DMS53 treated with DMSO at 0.1 percent for 48 hours (cell line): Measurements from ENCODE around the gene ABCA5.

Experiments
- DNase-seq: peaks from one replicate; lab custom pipeline; 2025; ENCODE audit not compliant: unreplicated experiment; lab: John Stamatoyannopoulos, UW

The ABCA5 gene, protein sequence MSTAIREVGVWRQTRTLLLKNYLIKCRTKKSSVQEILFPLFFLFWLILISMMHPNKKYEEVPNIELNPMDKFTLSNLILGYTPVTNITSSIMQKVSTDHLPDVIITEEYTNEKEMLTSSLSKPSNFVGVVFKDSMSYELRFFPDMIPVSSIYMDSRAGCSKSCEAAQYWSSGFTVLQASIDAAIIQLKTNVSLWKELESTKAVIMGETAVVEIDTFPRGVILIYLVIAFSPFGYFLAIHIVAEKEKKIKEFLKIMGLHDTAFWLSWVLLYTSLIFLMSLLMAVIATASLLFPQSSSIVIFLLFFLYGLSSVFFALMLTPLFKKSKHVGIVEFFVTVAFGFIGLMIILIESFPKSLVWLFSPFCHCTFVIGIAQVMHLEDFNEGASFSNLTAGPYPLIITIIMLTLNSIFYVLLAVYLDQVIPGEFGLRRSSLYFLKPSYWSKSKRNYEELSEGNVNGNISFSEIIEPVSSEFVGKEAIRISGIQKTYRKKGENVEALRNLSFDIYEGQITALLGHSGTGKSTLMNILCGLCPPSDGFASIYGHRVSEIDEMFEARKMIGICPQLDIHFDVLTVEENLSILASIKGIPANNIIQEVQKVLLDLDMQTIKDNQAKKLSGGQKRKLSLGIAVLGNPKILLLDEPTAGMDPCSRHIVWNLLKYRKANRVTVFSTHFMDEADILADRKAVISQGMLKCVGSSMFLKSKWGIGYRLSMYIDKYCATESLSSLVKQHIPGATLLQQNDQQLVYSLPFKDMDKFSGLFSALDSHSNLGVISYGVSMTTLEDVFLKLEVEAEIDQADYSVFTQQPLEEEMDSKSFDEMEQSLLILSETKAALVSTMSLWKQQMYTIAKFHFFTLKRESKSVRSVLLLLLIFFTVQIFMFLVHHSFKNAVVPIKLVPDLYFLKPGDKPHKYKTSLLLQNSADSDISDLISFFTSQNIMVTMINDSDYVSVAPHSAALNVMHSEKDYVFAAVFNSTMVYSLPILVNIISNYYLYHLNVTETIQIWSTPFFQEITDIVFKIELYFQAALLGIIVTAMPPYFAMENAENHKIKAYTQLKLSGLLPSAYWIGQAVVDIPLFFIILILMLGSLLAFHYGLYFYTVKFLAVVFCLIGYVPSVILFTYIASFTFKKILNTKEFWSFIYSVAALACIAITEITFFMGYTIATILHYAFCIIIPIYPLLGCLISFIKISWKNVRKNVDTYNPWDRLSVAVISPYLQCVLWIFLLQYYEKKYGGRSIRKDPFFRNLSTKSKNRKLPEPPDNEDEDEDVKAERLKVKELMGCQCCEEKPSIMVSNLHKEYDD (N-terminal part only)

DNA sequence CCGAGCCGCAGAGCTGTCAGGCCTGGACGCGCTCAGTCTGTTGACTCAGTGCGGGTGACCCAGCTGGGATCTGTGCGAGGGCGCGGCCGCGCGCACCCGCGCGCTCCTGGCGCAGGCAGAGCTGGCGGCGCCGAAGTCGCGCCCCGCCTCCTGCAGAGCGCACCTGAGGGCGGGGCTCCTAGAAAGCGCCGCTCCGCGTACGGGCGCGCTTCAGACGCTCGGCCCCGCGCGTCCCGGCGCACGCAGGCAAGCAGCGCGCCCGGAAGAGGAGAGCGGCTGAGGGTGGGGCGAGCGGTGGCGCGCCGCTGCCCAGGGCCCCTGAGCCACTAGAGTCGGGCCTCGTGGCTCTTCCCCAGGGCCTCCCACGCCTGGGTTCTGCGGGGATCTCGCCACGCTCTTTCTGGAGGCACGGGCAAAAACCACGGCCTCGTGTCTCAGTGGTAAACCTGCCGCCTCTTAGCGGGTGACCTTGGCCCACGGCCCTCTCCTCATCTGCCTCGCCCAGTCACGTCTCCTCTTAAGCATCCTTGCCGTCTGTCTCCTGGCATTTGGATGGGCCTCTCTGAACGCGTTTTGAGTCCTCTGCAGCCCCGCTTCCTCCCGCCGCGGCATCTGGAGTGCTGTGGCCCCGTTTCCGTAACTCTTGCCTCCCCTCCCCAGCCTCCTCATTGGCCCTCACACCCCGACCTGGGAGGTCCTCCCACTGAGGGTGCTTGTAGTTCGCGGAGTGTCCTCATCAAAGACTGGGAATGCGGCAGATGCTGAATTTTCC, at the start of gene ABCA5:
Gene ABCA5, minus strand, starts transcription at position 74 of the 772 bp plus-strand sequence. CDS start 12,718 bp downstream, outside the sequence.
- DNase-seq: peak; percentile 94

DNA sequence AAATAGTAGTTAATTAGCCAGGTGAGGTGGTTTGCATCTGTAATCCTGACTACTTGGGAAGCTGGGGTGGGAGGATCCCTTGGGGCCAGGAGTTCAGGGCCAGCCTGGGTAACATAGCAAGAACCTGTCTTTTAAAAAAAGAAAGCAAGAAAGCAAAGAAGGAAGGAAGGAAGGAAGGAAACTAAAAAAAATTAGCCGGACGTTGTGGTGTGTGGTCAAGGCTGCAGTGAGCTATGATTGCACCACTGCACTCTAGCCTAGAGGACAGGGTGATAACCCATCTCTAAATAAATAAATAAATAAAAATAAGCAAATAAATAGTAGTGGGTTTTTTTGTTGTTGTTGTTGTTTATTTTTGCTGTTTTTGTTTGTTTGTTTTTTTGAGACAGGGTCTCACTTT, 48.3 kb upstream of the ABCA5 start:
- DNase-seq: no peak

DNA sequence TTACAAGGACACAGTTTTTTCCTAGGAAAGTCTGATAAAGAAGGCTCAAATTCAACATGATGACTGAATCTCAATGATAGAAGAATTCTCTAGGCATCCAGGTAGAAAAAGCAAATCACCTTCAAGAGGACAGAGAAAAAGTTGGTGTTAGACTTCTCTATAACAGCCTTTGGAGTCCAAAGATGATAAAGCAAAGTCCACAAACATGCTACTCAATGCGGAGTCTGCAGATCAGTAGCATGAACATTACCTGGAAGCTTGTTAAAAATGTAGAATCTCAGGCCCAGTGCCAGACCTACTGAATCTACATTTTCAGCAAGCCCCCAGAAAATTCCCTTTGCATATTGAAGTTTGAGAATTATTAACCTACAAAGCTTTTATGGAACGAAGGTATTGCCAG, 46.1 kb upstream of the ABCA5 start:
- no peak for DNase-seq

DNA sequence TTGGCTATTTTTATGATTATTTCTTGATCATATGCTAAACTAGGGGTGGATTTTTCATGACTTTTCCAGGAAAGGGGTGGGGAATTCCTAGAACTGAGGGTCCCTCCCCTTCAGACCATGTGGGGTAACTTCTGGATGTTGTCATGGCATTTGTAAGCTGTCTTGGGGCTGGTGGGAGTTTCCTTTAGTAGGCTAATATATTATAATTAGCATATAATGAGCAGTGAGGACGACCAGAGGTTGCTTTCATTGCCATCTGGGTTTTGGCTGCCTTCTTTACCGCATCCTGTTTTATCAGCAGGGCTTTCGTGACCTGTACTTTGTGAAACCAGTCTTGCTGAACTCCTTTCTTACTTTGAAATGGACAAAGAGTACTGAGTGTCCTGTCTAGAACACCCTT, 40.4 kb upstream of the ABCA5 start:
- no peak for DNase-seq

DNA sequence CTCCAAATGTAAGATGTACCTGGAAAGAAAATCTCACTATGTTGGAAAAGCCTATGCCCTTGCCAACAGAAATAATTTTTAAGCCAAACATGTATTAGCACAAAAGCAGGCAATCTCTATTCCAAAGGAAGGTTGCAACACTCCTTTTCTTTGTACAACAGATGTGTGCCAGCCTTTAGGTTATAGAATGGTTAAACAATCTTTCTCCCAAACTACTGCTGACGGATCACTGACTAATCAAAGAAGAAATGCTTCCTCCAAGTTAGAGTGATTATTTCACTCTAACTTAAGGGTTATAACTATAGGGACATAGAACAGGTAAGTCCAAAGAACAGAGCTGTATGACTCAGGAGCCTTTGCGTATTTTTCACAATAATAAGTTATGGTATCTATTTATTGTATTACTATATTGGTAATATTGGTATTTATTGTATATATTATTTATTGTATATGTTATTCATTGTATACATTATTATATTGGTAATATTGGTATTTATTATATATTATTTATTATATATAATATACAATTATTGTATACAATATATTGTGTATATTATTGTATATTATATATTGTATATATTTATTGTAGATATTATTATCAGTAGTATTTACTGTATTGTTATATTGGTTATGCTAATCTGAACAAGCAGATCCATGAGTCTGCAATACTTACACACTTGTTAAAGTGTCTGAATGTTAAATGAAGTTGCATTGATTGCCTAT, 36.7 kb upstream of the ABCA5 start:
- DNase-seq: no peak

DNA sequence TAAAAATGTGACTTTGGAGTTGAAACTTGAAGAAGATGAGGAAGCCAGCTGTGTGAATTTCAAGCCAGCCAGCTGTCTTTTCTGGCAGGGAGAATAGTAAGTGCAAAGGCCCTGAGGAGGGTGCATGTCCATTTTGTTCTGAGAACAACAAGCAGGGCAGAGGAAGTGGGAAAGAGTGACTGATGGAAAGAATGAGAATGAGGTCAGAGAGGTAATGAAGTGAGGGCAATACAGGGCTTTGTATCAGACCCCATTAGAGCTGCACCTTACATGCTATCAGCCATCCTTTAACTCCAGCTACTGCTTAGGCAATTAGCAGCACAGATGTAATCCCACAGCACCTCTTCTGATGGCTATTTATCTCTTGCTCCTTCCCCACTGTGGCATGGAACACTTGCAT, 34.2 kb upstream of the ABCA5 start:
- DNase-seq: no peak

DNA sequence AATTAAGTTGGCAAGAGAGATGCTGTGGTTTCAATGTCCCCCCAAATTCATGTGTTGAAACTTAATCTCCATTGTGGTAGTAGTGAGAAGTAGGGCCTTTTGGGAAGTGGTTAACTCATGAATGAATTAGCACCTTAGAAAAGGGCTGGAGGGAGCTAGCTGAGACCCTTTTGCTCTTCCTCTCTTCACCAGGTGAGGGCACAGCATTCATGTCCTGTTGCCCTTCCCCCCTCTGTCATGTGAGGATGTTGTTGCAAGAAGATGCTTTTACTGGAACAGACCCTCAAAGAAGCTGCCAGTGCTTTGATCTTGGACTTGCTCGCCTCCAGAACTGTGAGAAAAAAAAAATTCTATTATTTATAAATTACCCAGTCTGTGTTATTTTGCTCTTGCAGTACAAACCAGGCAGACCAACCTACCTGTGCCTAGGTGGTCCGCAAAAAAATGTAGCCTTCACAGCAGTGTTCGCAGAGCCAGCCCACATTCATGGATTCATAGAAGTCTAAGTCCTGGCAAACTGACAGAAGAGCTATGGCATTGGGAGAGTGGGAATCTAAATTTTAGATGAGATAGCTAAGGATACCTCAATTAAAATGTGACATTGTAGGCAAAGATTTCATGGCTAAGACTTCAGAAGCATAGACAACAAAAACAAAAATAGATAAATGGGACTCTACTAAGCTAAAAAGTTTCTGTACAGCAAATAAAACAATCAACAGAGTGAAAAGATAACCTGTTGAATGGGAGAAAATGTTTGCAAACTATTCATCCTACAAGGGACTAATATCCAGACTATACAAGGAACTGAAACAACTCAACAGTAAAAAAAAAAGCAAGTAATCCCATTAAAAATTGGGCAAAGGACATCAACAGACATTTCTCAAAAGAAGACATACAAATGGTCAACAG, 32.0 kb upstream of the ABCA5 start:
- DNase-seq: no peak

DNA sequence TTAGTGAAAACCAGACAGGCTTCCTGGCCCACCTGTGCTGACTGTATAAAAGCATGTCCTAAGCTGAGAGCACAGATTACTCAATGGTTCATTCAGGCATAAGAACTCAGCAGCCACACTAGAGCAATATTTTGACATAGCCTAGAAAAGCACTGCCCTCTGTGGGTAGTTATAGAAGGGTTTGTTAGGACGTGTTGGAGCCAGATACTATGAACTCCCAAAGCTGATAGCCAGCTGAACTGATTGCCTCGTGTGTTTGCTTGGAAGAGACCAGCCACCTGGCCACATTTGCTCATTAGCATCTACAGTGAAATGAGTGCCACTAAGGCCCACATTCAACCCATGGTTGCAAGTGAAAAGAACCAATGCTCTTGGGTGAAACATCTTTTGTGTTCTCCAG, 30.8 kb upstream of the ABCA5 start:
- no peak for DNase-seq

DNA sequence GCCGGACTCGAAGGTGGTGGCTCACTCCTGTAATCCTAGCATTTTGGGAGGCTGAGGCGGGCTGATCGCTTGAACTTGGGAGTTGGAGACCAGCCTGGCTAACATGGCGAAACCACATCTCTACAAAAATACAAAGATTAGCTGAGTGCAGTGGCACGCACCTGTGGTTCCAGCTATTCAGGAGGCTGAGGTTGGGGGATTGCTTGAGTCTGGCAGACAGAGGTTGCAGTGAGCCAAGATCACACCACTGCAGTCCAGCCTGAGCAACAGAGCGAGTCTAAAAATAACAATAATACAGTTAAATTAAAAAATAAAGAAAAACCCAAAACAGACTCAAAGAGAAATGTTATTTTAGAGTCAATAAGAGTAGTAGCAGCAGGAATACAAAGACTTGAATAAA, 29.7 kb upstream of the ABCA5 start:
- no peak for DNase-seq

DNA sequence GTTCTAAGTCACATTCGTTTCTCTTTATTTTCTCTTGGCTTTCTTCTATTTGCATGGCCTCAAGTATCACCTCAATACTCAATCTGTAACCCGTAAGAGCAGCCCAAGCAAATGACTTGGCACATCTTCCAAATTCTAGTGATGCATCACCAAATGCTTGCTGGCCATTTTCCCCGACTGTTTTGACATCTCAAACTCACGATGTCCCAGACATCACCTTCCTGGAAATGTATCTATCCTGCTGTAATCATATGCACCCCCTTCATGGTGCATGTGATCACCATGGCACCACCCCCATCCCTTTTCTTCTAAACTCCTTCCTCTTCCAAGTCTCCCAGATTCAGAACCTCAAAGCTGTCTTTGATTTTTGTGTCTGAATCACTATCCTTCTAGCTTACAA, 24.0 kb upstream of the ABCA5 start:
- DNase-seq: no peak

DNA sequence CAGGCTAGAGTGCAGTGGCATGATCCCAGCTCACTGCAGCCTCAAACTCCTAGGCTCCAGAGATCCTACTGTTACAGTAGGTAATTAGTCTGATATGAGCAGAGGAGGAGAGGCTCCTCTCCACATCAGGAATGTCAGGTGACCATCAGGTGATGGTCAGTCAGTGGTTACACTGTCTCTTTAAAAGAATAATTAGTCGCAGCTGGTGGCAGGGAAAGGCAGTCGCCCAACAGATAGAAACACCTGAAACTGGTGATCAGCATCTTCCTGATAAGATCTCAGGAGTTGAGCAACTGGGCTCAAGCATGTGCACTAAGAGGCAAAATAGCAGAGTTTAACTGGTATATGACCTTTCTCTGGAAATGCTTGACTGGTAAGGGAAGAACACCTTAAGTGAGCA, 21.5 kb upstream of the ABCA5 start:
- no peak for DNase-seq

DNA sequence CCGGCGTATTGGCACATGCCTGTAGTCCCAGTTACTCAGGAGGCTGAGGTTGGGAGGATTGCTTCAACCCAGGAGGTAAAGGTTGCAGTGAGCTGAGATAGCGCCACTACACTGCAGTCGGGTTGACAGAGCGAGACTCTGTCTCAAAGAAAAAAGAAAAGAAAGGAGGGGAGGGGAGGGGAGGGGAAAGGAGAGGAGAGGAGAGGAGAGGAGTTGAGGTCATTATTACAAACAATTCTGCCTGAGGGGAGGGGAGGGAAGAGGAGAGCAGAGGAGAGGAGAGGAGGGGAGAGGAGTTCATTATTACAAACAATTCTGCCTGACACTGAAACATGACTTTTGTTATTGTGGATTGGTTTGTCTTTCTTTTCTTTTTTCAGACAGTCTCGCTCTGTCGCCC, 19.8 kb upstream of the ABCA5 start:
- DNase-seq: no peak

DNA sequence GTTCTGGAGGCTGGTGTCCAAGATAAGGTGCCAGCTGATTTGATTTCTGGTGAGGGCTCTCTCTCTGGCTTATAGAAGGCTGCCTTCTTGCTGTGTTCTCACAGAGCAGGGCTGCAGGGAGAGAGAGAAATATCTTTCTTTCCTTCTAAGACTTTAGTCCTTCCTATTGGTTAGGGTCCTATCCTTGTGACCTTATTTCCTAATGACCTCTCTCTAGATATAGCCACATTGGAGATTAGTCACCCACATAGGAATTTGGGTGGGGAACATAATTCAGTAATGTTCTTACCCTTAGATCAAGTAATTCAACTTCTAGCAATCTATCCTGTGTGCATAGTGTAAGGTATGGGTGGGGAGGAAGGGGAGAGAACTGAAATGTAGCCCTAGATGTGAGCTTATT, 18.0 kb upstream of the ABCA5 start:
- DNase-seq: no peak

DNA sequence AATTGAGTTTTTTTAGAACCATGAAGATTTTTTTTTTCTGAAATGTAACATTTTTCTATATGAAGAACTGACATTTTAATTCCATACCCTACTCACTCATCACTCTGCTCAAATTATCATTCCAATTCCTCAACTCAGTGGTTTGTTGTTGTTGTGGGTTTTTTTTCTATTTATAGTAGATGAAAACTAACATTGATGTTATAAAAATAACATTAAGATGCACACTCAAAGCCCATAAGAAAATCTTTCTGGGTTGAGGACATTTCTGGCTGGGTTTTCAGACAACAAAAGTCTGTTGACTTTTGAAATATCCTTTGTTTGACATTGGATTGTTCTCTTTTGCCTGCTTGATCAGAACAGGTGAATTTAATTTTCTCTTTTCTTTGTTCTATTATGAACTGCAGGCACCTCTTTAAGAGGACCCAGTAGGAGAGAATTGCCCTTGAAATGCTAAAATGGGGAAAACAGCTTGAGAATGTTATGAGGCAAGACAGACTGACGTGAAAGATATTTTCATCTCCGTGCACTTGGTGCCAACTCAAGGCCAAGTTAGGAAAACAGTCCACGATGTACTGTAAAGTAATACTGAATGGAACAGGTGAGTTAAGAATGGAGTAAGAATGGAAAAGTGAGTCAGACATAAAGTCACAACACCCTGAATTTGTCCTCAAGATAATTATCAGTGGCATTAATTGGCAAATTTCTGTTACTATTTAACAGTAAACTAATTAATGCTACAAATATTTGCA, 16.1 kb upstream of the ABCA5 start:
- DNase-seq: no peak

DNA sequence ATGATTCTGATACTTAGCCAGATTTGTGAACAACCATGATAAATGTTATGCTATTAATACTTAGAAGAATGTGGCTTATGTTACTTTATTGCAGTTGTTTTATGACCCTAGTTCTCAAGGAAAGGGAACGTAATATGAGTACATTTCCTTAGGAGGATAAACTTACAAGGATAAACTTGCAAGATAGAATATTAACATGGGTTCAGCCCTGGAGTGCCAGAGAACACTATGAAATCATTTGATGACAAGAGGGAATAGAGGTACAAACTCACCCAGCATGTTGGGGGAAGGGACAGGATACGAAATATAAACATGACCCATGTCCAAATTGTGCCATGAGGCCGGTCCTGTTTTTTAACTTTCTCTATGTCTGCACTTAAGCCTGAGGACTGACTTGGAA, 13.0 kb upstream of the ABCA5 start:
- no peak for DNase-seq

DNA sequence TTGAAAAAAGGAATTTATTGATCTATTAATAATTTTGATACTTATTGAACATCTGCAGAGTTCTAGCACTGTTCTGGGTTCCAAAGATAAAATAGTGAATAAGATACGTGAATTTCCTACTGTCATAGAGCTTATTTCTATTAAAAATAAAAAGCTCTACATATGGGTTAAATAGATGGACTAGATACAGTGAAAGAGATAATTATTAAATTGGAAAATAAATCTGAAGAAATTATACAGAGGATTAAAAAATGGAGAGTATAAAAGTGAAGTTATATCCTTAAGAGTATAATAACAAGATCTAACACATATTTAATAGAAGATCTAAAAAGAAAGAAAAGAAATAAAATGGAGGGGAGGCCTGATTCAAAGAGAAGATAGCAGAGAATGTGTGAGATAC, 10.1 kb upstream of the ABCA5 start:
- DNase-seq: no peak

DNA sequence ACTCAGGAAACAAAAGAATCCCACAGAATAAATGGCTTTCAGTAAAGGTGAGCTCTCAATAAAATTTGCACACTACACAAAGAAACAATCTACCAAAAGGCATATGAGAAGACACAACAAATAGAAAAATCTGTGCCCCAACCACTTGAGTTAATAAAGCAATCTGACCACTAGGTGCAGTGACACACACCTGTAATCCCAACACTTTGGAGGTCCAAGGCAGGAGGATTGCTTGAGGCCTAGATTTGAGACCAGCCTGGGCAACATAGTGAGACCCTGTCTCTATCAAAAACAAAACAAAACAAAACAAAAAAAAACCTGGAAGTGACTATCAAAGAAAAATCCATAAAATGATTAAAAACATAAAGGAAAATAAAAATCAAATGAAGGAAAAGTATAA, 9.6 kb upstream of the ABCA5 start:
- DNase-seq: no peak

DNA sequence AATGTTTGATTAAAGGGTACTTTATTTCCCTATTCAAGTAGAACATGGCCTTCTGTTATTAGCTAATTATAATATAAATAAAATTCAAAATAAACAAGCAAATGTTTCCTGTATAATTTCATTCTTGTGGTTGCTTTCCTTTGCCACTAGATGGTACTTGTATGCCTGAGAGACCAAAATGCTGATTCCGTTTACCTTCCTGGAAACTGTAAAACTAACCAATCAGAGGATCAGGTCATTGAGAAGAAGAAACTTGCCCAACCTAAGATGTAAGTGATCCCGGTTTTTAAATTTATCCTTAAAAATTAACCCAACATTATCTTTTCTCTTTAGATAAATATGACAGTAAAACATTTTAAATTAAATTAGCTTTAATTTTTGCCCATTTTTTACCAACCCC, 8.1 kb upstream of the ABCA5 start:
- DNase-seq: peak; percentile 56
